Dermis blood vessel endothelial cell (primary cell): ENCODE data around the gene MYO5A. TPM values are rescaled to one million over a fixed set of nuclear protein-coding genes. Genes with fewer than 3 reads are reported as not detected.
"Not testable (repeated sequence)": the region's sequence is repeated elsewhere in the genome, so short reads cannot be mapped to it uniquely, and the experiment has no call there.

Experiments used
- DNase-seq: peaks from one replicate; pipeline ENCODE4 v3.0.0; 2010
- total RNA-seq: library from RNA; depleted of rRNA; stranded (reverse); fragments of >200 nt; gene quantifications from 2 replicates; pipeline ENCODE4 v1.2.3, GENCODE V29; 2014

Gene MYO5A
- total RNA-seq, 1 donor from 2014 or later, result 59.9 TPM

GRCh38 chr15:52417521-52417920, 111.2 kb downstream of the MYO5A start:
- peak; percentile 74 for DNase-seq

DNA sequence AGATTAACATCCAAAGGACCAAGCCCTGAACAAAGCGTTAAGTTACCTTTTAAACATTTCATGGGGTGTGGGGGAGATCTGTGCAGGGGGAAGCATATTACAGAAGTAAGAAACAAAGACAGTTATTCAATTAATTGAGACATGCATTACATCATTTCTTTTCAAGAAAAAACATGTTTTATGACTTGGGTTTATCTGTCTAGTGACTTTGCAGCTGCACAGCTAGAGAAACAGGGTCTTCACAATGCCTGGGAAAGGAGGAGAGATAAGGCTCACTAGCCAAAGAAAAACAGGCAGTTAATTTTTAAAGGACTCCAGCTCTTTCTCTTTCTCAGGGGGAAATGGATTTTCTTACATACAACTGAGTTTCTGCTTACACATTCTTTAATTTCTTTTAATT, 112.1 kb downstream of the MYO5A start:
- not testable (repeated sequence) for DNase-seq

DNA sequence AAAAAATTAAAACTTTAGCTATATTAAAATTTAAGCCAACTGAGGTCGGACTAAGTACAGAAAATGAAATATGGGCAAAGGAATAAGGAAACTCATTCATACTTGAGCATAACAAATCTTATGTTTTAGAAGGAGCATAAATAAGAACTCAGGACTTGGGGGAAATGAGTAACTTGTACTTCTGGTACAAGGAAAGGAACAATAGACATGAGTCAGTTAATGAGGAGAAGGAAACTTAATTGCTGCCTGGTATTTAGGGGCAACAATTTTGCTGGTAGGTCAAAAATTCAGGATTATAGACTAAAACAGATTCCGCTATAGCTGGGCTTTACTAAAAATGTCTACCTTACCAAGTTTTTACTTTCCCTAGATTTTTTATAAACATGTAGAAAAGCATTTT, 113.1 kb downstream of the MYO5A start:
- DNase-seq, result peak; percentile 94

DNA sequence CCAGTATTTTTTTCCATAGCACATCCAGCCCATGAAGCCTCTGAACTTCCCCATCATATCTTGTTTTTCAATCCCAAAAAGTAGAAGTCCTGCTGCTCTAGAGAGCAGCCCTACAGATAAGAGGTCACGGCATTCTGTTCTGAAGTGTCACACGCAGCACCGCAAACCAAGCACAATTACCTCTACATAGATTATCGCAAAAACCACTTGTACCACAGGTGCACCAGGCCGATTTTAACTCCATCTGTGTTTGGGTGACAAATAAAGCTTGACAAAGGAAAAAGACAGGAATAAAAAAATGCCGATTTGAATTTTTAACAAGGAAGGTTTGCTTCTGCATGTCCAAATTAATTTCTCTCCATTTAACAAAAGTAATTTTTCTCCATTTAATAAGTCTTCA, 113.7 kb downstream of the MYO5A start:
- peak; percentile 23 for DNase-seq

- DNase-seq, result peak; percentile 77
Measured at GRCh38 chr15:52408823-52409222, 119.9 kb downstream of the MYO5A start.

DNA sequence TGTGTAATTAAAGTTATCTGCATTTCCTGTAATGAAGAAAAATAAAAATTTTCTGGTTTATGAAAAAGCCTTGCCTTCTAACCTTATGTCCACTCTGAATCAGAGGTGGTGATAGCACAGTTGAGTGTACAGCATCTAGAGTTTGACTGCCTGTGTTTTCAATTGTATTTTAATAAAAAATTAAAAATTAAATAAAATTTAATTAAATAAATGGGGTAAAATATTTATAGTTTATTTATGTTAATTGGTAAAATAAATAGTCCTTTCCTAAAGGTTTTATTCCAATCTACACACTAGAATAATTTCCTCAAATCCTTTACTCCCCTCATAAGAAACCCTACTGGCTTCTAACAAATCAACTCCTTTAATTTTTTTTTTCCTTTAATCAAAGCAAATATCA, 121.3 kb downstream of the MYO5A start:
- no peak for DNase-seq

DNA sequence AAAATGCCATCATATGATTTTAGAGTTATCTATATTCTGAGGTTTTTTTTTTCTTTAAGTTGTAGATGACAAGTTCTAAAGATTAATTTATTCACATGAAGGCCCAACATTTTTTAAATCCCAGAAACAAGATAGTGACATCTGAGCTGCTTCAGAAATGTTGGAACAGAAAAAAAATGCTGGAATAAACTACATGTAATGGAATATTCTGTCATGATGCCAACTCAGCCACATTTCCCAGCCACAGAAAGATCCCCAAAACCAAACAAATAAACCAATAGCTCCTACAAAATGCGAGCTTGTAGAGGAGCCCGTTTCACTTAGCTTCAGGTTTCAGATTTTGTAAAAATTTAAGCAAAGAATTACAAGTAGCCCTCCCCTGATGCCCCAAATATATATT, 122.1 kb downstream of the MYO5A start:
- no peak for DNase-seq

- no peak for DNase-seq
Measured at GRCh38 chr15:52405856-52406255, 122.8 kb downstream of the MYO5A start.

GRCh38 chr15:52397118-52397517, 131.6 kb downstream of the MYO5A start:
- no peak for DNase-seq

- DNase-seq, result no peak
Measured at GRCh38 chr15:52394118-52394517, 134.6 kb downstream of the MYO5A start.

- DNase-seq, result no peak
Measured at GRCh38 chr15:52392008-52392687, 136.5 kb downstream of the MYO5A start.

DNA sequence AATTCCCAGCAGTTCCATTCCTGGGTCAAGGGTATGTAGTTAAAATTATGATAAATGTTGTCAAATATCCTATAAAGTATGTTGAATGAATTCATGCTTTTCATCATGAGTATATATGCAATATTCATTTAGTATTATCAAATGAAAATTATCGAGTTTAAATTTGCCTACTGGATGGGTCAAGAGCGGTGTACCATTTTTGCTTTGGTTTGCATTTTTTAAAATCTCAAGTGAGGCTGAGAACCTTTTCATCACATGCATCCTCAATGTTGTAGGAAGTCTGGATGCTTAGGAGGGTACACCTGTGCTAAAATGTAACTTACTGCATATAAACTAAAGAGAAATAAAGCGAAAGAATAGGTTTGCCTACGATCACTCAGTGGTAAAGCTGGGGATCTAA, 137.6 kb downstream of the MYO5A start:
- DNase-seq, result no peak

GRCh38 chr15:52385670-52386069, 143.0 kb downstream of the MYO5A start:
- no peak for DNase-seq

DNA sequence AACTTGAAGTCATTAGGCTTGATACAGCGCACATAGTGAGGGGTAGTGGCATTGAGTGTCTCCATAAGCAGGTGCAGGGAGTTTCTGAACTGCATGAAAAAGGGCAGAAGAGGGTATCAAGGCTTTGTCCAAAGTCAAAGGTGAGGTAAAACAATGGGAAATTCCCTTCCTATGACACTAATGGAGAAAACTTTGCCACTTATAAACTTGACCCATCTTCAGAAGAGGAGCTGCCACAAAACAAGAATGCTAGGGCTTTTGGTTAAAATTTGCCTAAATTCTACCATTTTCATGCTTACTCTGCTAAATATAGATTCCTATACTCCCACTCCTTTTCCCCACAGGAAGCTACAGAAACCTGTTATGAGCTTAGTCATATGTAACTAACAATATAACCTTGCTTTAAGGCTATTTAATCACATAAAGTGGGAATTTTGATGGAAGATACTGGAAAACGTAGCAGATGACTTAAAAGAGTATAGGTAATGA, 145.5 kb downstream of the MYO5A start:
- DNase-seq, result peak; percentile 72

GRCh38 chr15:52382647-52383046, 146.0 kb downstream of the MYO5A start:
- no peak for DNase-seq

DNA sequence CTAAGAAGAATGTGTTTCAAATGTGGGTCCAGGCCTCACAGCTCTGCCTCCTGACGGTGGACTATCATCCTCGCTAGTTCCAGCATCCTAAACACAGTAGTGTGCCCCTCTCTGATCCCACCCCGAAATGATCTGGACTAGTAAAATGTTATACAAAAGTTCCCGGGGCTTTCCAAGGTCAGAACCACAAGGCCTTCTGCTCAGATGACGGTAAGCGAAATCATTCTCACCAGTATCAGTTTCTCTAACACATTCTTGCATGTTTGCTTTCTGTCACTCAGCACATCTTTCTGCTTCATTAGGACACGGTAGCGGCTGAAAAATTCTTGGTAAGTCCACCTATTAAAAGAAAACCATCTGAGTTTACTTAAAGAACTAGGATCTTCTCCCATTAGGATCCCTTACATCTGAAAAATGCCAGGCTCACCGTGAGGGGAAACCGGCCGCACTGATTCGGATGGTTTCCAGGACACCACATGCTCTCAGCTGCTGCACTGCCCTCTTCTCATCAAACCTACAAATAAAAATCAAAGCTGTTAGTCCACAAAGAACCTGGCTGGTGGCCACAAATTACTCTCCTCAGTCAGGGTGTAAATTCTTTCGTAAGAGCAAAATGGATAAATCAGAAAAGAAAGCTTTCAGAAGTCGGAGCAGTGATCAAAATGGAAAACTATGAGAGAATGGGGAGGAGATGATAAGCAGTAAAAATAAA, 149.1 kb downstream of the MYO5A start:
- DNase-seq, result no peak

- DNase-seq, result no peak
Measured at GRCh38 chr15:52378746-52379394, 149.8 kb downstream of the MYO5A start.

- DNase-seq, result no peak
Measured at GRCh38 chr15:52370010-52370409, 158.7 kb downstream of the MYO5A start.

DNA sequence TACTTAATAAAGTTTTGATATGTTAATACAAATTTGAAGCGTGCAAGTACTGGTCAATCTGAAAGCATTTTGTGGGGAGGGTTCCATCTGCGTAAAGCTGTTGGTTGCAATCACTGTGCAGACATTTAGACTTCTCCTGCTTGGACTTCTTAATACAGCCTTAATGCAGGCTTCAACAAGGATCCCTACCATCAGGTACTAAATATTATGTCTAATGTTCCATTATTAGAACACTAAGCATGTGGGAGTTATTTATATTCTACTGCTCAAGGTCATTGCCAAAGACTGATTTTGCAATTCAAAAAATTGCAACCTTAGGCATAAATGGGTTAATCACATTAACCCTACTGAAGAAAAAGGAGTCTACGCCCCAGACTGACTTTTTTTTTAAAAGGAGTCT, 159.2 kb downstream of the MYO5A start:
- no peak for DNase-seq

DNA sequence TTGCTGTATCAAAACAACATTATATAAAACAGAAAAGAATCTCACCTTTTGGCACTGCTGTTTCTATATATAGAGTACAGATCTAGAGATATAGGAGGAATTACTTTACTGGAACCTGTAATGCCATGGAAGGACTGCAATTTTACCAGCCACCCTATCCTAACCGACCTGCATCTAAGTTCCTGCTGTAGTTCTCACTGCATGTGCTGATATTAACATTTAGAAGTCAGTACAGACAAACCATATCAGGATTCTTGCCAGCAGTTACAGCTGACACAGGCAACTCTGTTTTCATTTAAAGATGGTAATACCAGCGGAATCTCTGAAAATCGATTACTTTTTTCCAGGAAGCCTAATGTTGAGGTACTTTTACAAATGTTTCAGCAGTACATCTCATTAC, 159.7 kb downstream of the MYO5A start:
- no peak for DNase-seq

DNA sequence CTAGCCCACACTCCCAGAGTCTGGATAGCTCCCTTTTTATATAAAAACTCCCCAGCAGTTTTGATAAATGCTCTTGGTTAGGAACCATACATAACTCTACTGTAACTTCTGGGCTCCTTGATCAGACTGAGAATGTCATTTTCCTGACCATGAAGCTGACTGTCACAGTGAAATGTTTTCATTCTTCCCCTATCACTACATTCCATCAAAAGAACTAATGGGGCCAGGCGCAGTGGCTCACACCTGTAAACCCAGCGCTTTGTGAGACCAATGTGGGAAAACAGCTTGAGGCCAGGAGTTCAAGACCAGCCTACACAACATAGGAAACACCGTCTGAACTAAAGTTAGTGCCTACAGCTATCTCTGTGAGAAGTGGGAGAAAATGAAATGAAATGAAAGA, 160.3 kb downstream of the MYO5A start:
- no peak for DNase-seq

DNA sequence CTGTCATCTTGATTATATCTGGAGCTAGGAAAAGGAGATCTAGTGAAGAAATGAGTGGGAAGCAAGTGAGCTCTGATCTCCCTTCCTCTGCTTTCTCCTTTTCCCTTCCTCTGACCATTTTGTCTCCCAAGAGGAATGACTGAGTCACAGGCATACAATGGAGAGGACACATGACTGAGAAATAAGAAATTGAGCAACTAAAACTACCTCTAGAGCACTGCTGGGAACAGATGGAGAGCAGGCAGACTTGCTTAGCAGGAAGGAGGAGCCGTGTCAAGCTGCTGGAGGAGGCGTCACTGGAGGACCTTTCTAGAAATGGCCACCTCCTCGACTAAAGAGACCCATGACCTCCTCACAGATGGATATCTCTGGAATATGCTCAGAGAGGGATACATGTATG, 166.2 kb downstream of the MYO5A start:
- peak; percentile 47 for DNase-seq

DNA sequence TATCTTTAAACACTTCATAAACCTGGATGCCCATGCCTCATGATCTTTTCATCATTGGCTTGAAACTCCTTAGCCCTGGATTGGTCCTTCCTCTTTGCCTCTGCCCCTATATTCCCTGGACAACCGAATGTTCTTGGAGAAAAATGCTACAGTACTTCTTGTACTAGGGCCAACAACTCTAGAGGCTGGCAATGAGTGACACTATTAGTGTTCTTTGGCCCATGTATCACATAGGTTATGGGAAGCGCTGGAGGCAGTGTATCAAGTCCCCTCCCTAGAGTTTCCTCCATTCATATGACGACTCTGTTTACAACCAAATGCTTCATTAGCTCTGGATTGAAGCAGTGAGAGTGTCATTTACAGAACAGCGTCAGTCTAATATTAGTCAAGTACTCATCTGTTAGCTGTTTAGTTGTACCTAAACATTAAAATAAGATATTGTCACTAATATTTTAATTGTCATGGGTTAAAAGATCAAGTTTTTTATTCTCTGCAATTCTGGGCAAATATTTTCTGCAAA, 166.6 kb downstream of the MYO5A start:
- DNase-seq, result no peak

GRCh38 chr15:52361494-52361893, 167.2 kb downstream of the MYO5A start:
- no peak for DNase-seq
